Neural cell (in vitro differentiated cells): Measurements from ENCODE around the gene BMP7. TPM values are rescaled to one million over a fixed set of nuclear protein-coding genes. Genes with fewer than 3 reads are reported as not detected.

ENCODE experiments used
- H2AFZ ChIP-seq: fragments of 200-600, 300-800 bp; sonication (generic), shearing (Covaris generic); 2 replicates; pipeline ENCODE4 v1.6.0; 2014; ENCODE audit warnings: low read depth, mild to moderate bottlenecking, antibody characterized with exemption, low read length, moderate library complexity
- H3F3A ChIP-seq: fragments of 200-600 bp; shearing (Covaris generic); 2 replicates; pipeline ENCODE4 v1.6.1; 2016; ENCODE audit warnings: mild to moderate bottlenecking, moderate library complexity, mixed read lengths, antibody characterized with exemption, low read length; ENCODE audit not compliant: insufficient read depth, poor library complexity, severe bottlenecking
- H3K27ac ChIP-seq: fragments of 200-600, 300-800 bp; sonication (generic), shearing (Covaris generic); 2 replicates; pipeline ENCODE4 v1.5.1; 2014; ENCODE audit warnings: mild to moderate bottlenecking, low read length, moderate library complexity
- H3K27me3 ChIP-seq: fragments of 300-800, 200-600 bp; sonication (generic), shearing (Covaris generic); 2 replicates; pipeline ENCODE4 v1.6.0; 2014; ENCODE audit warnings: mild to moderate bottlenecking, low read depth, low read length, moderate library complexity; ENCODE audit not compliant: insufficient read depth
- H3K36me3 ChIP-seq: fragments of 300-800, 200-600 bp; sonication (generic), shearing (Covaris generic); 2 replicates; pipeline ENCODE4 v1.5.1; 2014; ENCODE audit warnings: mild to moderate bottlenecking, antibody characterized with exemption, low read length, moderate library complexity; ENCODE audit not compliant: insufficient read depth
- H3K4me2 ChIP-seq: fragments of 300-800, 200-600 bp; sonication (generic), shearing (Covaris generic); 2 replicates; pipeline ENCODE4 v1.6.0; 2014; ENCODE audit warnings: mild to moderate bottlenecking, low read length
- H3K4me3 ChIP-seq: fragments of 300-800, 200-600 bp; sonication (generic), shearing (Covaris generic); 2 replicates; pipeline ENCODE4 v1.5.1; 2014; ENCODE audit warnings: mild to moderate bottlenecking, low read length, moderate library complexity
- H3K79me2 ChIP-seq: fragments of 200-600 bp; shearing (Covaris generic); replicated peaks from 2 replicates; pipeline ENCODE4 v1.6.0; 2014; ENCODE audit warnings: mild to moderate bottlenecking, low read length, moderate library complexity; ENCODE audit not compliant: insufficient read depth
- H3K9ac ChIP-seq: fragments of 300-800, 200-600 bp; sonication (generic), shearing (Covaris generic); 2 replicates; pipeline ENCODE4 v1.6.1; 2016; ENCODE audit warnings: mild to moderate bottlenecking, low read length, mixed read lengths
- H3K9me2 ChIP-seq: fragments of 200-600 bp; shearing (Covaris generic); 2 replicates; pipeline ENCODE4 v1.6.1; 2016; ENCODE audit warnings: mild to moderate bottlenecking, low read length, mixed read lengths; ENCODE audit not compliant: insufficient read depth
- H3K9me3 ChIP-seq: fragments of 200-600, 300-800 bp; sonication (generic), shearing (Covaris generic); 2 replicates; pipeline ENCODE4 v1.6.1; 2016; ENCODE audit warnings: mild to moderate bottlenecking, mixed run types, low read length, moderate library complexity, mixed read lengths
- H4K20me1 ChIP-seq: fragments of 200-600 bp; shearing (Covaris generic); 2 replicates; pipeline ENCODE4 v1.6.1; 2016; ENCODE audit warnings: mild to moderate bottlenecking, mixed run types; ENCODE audit not compliant: insufficient read depth
- EP300 ChIP-seq: fragments of 450-650 bp; conservative IDR thresholded peaks from 2 replicates; pipeline ENCODE4 v1.6.1; 2014; ENCODE audit warnings: antibody characterized with exemption, mild to moderate bottlenecking, moderate library complexity; ENCODE audit not compliant: poor library complexity, severe bottlenecking
- EZH2 ChIP-seq: fragments of 200-600, 300-800 bp; shearing (Covaris generic), sonication (generic); IDR thresholded peaks from 2 replicates; pipeline ENCODE4 v1.6.1; 2014; ENCODE audit warnings: antibody characterized with exemption, low read length, borderline replicate concordance, mild to moderate bottlenecking; ENCODE audit not compliant: insufficient read depth, poor library complexity, severe bottlenecking
- MXI1 ChIP-seq: fragments of 450-650 bp; conservative IDR thresholded peaks from 2 replicates; pipeline ENCODE4 v1.6.1; 2014; ENCODE audit warnings: antibody characterized with exemption, mild to moderate bottlenecking; ENCODE audit not compliant: poor library complexity, severe bottlenecking
- POLR2AphosphoS5 ChIP-seq: IDR thresholded peaks from 2 replicates; pipeline ENCODE4 v1.6.1; 2012
- RAD21 ChIP-seq: fragments of 450-650 bp; conservative IDR thresholded peaks from 2 replicates; pipeline ENCODE4 v1.6.1; 2014; ENCODE audit warnings: antibody characterized with exemption, mild to moderate bottlenecking, moderate library complexity
- SMC3 ChIP-seq: fragments of 450-650 bp; conservative IDR thresholded peaks from 2 replicates; pipeline ENCODE4 v1.6.1; 2014; ENCODE audit warnings: antibody characterized with exemption, mild to moderate bottlenecking, moderate library complexity; ENCODE audit not compliant: poor library complexity
- TAF1 ChIP-seq: IDR thresholded peaks from 2 replicates; pipeline ENCODE4 v1.6.1; 2012; ENCODE audit warnings: low read depth
- polyA plus RNA-seq: library from polyadenylated mRNA; depleted of rRNA; stranded (reverse); fragments of >200 nt; gene quantifications from 2 replicates; pipeline ENCODE4 v1.2.3, GENCODE V29; 2014
- TF ChIP-seq, protein P1 (sequence below): IDR thresholded peaks from 2 replicates; pipeline ENCODE4 v1.6.1; 2012; ENCODE audit warnings: borderline replicate concordance
- TF ChIP-seq, protein P2 (sequence below): fragments of 450-650 bp; IDR thresholded peaks from 2 replicates; pipeline ENCODE4 v1.5.1; 2014; ENCODE audit warnings: antibody characterized with exemption, mild to moderate bottlenecking, moderate library complexity; ENCODE audit not compliant: poor library complexity, severe bottlenecking

Gene BMP7
- polyA plus RNA-seq, 1 donor from 2014 or later = 3.6 TPM

DNA sequence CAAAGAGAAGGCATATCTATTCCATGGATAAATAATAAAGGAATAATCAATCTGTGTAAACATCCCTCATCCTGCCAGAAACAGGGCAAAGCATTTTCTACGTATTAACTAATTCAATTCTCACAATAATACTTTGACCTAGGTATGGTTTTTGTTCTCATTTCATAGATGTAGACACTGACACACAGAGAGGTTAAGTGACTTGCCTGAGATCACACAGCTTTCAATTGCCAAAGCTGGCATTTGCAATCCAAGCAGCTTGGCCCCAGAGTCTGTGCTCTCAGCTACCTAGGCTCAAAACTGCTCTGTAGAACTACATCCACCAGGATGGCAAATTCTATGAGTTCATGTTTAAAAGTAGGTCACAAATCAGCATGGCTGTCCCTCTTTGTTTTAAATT lies 124.9 kb downstream of the BMP7 start:
- Histone ChIP-seq H2AFZ (no peak overlapping the region), H3K9me2 (no peaks in the 10 kb centered on the region), H3F3A (no peaks in the 10 kb centered on the region), H3K9ac (no peak overlapping the region), H3K27ac (no peak overlapping the region), H3K9me3 (no peaks in the 10 kb centered on the region), H4K20me1 (no peaks in the 10 kb centered on the region), H3K4me2 (no peak overlapping the region), H3K79me2 (no peaks in the 10 kb centered on the region), H3K27me3 (no peaks in the 10 kb centered on the region), H3K4me3 (no peak overlapping the region), H3K36me3 (no peaks in the 10 kb centered on the region)
- TF ChIP-seq, protein P1, sequence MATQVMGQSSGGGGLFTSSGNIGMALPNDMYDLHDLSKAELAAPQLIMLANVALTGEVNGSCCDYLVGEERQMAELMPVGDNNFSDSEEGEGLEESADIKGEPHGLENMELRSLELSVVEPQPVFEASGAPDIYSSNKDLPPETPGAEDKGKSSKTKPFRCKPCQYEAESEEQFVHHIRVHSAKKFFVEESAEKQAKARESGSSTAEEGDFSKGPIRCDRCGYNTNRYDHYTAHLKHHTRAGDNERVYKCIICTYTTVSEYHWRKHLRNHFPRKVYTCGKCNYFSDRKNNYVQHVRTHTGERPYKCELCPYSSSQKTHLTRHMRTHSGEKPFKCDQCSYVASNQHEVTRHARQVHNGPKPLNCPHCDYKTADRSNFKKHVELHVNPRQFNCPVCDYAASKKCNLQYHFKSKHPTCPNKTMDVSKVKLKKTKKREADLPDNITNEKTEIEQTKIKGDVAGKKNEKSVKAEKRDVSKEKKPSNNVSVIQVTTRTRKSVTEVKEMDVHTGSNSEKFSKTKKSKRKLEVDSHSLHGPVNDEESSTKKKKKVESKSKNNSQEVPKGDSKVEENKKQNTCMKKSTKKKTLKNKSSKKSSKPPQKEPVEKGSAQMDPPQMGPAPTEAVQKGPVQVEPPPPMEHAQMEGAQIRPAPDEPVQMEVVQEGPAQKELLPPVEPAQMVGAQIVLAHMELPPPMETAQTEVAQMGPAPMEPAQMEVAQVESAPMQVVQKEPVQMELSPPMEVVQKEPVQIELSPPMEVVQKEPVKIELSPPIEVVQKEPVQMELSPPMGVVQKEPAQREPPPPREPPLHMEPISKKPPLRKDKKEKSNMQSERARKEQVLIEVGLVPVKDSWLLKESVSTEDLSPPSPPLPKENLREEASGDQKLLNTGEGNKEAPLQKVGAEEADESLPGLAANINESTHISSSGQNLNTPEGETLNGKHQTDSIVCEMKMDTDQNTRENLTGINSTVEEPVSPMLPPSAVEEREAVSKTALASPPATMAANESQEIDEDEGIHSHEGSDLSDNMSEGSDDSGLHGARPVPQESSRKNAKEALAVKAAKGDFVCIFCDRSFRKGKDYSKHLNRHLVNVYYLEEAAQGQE = no peak
- TF ChIP-seq SMC3 (no peak), EP300 (no peak), EZH2 (no peak), RAD21 (no peak), MXI1 (no peak), TAF1 (no peak), POLR2AphosphoS5 (no peak)
- TF ChIP-seq, protein P2, sequence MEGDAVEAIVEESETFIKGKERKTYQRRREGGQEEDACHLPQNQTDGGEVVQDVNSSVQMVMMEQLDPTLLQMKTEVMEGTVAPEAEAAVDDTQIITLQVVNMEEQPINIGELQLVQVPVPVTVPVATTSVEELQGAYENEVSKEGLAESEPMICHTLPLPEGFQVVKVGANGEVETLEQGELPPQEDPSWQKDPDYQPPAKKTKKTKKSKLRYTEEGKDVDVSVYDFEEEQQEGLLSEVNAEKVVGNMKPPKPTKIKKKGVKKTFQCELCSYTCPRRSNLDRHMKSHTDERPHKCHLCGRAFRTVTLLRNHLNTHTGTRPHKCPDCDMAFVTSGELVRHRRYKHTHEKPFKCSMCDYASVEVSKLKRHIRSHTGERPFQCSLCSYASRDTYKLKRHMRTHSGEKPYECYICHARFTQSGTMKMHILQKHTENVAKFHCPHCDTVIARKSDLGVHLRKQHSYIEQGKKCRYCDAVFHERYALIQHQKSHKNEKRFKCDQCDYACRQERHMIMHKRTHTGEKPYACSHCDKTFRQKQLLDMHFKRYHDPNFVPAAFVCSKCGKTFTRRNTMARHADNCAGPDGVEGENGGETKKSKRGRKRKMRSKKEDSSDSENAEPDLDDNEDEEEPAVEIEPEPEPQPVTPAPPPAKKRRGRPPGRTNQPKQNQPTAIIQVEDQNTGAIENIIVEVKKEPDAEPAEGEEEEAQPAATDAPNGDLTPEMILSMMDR = no peak

DNA sequence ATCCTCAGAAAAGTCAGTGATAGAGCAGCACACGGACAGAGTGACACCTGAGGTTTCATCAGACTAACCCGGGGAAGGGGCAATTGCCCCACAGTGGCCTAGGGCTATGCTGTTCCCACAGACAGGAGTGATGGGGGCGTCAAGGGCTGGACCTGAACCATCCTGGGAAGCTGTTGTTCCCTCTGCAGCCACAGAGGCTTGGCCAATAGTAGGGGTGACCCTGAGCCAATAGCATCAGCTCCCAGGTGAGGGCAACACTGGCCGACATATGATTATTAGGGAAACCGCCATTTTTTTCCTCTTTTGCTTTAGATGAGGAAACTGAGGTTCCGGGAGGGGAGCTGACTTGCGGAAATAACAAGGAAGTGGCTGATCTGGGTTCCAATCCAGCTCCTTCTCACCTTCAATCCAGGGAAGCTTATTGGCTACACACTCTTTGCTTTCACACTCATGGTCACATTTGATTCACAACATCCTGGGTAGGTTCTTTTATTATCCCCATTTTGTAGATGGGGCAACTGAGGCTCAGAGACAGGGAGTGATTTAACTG lies 126.0 kb downstream of the BMP7 start:
- H4K20me1 ChIP-seq = no peaks in the 10 kb centered on the region
- H3K9me2 ChIP-seq = no peaks in the 10 kb centered on the region
- H3K27me3 ChIP-seq = no peaks in the 10 kb centered on the region
- H3K36me3 ChIP-seq = no peaks in the 10 kb centered on the region
- no peak overlapping the region for H2AFZ ChIP-seq
- H3K4me2 ChIP-seq = no peak overlapping the region
- no peak overlapping the region for H3K9ac ChIP-seq
- no peak overlapping the region for H3K27ac ChIP-seq
- H3K9me3 ChIP-seq = no peaks in the 10 kb centered on the region
- no peaks in the 10 kb centered on the region for H3F3A ChIP-seq
- H3K79me2 ChIP-seq = no peaks in the 10 kb centered on the region
- TF ChIP-seq SMC3 (no peak), EZH2 (no peak), RAD21 (no peak), EP300 (no peak), MXI1 (no peak), POLR2AphosphoS5 (no peak), TAF1 (no peak)
- TF ChIP-seq, protein P1 = no peak
- TF ChIP-seq, protein P2 = no peak
- H3K4me3 ChIP-seq = no peak overlapping the region
